ENCODE results near the gene WDR55.
"Not testable (repeated sequence)": the region's sequence is repeated elsewhere in the genome, so short reads cannot be mapped to it uniquely, and the experiment has no call there.

WDR55 gene, protein sequence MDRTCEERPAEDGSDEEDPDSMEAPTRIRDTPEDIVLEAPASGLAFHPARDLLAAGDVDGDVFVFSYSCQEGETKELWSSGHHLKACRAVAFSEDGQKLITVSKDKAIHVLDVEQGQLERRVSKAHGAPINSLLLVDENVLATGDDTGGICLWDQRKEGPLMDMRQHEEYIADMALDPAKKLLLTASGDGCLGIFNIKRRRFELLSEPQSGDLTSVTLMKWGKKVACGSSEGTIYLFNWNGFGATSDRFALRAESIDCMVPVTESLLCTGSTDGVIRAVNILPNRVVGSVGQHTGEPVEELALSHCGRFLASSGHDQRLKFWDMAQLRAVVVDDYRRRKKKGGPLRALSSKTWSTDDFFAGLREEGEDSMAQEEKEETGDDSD

DNA sequence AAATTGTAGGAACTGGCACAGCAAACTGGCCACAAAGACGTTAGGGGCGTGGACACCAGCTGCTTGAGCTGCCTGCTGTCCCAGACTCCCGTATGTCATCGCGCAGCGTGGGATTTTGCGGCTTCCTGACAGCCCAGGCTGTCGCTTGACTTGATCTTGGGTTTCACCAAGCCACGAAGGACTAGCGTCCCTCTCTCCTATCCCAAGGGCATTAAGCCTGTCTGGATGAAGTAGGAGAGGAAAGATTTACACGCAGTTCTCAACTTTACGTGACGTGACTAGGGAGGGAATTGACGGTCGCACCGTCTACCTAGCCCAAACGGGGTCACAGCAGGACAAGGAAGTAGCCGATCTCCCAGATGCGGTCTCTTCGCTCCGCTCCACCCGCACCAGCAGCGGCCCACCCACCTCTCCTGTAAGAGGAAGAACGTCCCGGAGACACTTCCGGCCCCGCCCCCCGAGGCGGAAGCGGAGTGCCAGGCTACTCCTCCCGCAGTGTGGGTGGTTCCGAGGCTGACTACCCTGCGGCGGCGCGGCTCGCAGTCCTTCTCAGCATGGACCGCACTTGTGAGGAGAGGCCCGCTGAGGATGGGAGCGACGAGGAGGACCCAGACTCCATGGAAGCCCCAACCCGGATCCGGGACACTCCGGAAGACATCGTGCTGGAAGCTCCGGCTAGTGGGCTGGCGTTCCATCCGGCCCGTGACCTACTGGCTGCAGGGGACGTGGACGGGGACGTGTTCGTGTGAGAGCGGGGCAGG lies at the start of gene WDR55:
Gene WDR55 (plus strand): TSS at position 546 of the 761 bp plus-strand sequence. CDS start 9 bp downstream, at position 555.
- DNase-seq = peak; percentile 97

DNA sequence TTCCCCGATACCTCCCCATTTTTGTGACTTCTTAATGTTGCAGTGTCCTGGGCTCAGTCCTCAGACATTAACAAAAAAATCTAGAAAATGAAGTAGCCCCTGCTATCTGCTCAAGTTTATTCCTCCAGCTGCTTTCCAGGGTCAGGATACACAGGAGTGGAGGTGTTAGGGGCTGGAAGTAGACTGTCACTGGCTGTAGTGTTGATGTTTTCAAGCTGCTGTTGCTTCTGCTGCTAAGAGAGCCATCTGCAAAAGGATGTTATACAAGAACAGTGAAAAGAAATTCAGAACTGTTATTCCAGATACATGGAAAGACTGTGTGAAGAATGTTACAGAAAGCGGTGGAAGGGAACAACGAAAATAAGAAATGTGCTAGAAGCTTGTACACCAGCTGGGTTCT lies 42.4 kb upstream of the WDR55 start:
- DNase-seq = no peak

DNA sequence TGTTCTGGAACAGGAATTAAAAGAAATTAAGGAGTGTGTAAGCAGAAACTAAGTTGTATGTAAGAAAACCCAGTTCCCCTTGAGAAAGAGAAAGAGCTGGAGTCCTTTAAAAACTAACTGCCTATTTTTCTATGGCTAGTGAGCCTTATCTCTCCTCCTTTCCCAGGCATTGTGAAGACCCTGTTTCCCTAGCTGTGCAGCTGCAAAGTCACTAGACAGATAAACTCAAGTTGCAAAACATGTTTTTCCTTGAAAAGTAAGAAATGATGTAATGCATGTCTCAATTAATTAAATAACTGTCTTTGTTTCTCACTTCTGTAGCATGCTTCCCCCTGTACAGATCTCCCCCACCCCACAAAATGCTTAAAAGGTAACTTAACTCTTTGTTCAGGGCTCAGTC lies 41.6 kb upstream of the WDR55 start:
- not testable (repeated sequence) for DNase-seq

DNA sequence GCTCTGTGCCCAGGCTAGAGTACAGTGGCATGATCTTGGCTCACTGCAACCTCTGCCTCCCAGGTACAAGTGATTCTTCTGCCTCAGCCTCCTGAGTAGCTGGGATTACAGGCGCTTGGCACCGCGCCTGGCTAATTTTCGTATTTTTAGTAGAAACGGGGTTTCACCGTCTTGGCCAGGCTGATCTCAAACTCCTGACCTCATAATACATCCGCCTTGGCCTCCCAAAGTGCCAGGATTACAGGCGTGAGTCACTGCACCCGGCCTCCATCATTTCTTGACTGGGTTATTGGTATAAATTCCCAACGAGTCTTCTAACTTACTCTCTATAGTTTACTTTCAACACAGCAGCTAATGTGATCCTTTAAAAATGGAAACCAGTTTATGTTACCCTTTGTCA lies 39.8 kb upstream of the WDR55 start:
- DNase-seq = not testable (repeated sequence)

DNA sequence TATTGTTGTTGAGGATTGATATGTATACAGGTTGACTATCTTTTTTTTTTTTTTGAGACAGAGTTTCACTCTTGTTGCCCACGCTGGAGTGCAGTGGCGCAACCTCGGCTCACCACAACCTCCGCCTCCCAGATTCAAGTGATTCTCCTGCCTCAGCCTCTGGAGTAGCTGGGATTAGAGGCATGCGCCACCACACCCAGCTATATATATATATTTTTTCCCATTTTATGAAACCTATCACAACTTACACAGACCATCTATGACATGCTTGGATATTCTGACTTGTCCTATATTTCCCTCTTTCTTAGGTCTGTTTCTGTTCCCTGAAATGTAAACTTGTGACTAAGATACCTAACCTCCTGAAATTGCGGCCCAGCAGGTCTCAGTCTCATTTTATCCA lies 36.7 kb upstream of the WDR55 start:
- DNase-seq = no peak

DNA sequence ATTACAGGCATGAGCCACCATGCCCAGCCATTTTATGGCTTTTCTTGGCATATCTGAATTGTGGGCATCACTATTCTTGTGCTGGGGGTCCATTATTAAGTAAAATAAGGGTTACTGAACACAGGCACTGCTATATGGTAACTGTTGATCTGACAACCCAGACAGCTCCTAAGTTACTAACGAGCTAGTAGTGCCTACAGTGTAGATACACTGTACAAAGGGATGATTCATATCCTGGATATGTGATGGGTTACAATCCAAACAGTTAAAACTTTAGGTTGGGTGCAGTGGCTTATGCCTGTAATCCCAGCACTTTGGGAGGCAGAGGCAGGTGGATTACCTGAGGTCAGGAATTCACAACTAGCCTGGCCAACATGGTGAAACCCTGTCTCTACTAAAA lies 36.0 kb upstream of the WDR55 start:
- DNase-seq = no peak

DNA sequence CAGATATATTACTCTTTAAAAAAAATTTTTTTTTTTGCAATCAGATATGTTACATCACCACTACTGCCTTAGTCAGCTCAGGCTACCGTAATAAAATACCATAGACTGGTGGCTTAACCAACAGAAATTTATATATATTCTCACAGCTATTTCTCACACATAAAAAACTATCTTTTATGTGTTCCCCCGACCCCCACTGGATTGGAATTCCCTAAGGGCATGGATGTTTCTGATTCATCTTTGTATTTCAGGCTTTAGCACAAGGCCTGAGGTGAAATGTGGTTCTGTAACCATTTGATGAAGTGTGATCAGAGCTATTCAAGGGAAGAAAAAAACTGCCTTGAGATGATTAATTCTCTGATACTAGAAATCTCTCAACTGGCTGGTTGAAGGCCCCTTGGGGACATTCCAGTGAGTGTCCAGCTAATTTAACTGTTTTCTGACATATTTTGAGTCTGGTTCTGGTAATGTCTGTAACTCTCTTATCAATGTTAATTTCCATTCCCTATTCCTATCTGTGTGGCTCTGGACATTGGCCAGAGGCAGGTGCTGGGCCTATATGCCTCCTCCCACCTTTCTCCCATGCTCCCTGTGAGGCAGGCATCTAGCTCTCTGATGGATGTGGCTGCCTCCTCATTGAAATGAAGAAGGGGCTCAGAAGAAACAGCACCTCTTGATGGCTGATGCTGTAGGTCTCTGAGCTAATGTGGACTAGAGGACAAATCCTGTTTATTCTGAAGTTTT lies 34.2 kb upstream of the WDR55 start:
- no peak for DNase-seq

DNA sequence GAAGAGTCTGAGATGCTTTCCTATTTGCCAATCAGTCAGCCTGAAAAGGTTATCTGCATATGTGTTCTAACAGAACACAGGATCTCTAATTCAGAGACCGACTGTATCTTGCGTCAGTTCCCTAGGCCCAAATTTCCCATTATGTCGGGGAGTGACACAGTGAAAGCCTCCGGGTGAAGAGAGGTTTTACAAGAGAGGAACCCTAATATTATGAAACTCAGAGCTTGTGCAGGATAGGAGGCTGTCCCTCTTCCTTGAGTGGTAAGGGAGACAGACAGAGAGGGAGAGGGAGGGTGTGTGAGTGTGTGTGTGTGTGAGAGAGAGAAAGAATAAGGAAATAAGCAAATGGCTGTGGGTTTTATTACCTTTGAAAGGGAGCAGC lies 33.7 kb upstream of the WDR55 start:
- DNase-seq = no peak

DNA sequence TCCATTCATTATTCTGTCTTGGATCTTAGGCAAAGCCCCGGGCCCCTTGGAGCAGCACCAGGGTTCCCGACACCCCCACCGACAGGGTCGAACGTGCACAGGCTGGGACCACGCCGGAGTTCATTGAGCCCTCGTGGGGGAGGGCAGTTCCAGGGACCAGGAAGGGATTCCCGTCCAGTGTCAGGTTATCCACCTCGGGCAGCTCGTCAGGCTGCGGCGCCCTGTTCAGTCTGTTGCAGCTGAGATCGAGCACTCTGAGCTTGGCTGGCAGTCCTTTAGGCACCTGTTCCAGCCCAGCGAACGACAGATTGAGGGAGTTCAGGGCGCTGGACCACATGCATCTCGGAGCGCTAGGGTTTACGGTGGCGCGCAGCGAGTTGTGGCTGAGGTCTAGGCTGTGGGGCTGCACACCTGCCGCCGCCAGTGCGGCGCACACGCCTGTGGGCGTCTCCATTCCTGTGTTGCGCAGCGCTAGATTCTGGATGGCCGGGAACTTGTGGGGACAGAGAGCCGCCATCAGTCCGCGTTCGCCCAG lies 32.8 kb upstream of the WDR55 start:
- DNase-seq = peak; percentile 22

DNA sequence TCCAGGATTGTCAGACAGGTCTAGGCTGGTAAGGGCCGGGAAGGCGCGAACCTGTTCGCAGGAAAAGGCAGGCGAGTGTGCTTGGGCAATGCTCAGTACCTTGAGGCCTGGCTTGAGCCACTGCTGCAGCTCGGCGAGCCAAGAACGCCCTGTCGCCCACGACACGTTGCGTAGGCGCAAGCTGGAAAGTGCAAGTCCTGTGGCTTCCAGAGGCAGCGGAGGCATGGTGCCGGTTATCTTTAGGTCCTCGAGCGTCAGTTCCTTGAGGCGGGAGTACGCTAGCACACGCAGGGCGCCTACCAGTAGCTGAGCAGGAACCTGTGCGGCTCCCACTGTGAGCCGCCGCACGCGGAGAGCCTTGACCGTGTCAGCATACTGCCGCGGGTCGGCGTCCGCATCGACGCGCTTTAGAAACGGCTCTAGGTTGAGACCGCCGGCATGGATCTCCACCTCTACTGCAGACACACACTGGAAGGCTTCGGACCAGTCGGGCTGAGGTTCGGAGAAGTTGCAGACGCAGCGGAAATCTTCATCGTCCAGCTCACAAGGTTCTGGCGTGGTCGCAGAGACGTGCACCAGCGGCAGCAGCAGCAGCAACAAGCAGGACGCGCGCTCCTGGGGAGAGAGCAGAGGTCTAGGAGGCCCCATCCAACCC lies 32.2 kb upstream of the WDR55 start:
- peak; percentile 59 for DNase-seq

DNA sequence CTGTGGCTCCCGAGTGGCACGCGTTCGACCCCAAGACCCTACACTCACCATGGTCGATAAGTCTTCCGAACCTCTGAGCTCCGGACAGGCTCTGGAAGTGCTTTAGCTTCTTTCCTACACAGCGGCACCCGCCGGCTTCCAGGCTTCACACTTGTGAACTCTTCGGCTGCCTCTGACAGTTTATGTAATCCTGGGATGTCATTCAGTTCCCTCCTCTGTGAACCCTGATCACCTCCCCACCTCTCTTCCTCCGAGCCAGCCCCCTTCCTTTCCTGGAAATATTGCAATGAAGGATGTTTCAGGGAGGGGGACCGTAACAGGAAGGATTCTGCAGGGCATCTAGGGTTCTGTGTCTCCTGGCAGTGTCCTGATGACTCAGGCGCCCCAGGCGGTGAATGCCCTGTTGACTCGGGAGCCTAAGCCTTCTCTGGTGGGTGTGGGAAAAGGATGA lies 31.7 kb upstream of the WDR55 start, which contains the start of gene CD14:
Gene CD14 (minus strand): TSS at position 155 of the 451 bp plus-strand sequence. CDS start 104 bp downstream, at position 51.
- DNase-seq = no peak

DNA sequence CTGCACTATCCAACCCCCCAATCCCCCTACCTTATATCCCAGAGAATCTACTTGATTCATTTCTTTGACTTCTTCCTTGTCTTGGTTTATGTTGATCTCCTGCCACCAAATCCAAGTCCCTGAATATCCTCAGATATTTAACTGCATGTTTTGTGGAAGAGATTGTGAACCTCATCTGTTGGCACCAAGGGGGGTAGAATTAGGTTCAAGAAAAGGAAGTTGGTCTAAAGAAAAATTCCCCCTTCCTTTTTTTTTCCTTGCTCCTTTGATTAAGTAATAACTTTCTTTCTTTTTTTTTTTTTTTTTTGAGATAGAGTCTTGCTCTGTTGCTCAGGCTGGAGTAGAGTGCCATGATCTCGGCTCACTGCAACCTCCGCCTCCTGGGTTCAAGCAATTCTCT lies 31.2 kb upstream of the WDR55 start:
- no peak for DNase-seq

DNA sequence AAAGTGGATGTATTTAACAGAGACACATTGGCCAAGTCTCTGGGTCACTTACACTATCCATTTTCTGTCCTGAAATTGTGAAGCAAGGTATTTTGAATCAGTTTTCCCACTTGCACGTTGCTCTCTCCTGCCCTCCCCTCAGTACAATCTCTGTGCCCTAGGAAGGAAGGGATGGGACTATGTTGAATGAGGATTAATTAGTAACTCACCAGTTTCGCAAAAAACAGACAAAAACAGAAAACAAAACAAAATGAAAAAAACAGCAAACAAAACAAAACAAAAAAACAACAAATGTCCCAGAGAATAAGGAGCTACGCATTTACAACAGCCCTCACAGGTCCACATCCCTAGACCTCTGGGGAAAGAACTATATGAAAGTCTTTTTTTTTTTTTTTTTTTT lies 30.6 kb upstream of the WDR55 start:
- no peak for DNase-seq

DNA sequence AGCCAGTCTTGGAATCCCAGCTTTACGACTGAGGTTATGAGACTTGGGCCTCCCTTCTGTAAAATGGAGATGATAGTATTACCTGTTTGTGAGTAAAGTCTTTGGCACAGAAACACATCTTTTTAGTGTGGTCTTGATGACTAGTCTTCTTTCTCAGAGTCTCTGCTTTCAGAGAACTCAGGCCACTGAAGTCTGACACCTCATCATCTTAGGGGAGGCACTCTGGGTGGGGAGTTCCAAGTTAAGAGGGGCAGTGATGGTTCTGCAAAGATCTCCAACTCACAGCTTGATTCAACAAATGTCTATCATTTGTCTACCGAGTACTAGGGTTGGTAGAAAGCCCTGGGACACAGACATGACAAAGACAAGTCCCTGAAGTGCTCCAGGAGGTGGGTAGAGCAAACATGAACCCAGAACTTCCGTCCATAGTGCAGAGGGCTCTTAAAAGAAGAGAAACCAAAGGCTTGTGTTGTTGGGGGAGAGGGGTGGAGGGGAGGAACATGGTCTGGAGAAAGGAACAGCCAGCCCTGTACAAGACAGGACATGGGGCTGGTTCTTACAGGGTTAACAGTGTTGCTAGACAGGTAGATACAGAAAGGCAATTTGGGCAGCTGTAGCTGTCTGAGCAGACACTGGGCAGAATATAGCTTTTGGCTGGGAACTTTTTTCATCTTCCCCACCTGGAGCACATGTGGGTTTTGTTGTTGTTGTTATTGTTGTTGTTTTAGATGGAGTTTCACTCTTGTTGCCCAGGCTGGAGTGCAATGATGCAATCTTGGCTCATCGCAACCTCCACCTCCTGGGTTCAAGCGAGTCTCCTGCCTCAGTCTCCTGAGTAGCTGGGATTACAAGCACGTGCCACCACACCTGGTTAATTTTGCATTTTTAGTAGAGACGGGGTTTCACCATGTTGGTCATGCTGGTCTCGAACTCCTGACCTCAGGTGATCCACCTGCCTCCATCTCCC lies 29.1 kb upstream of the WDR55 start:
- no peak for DNase-seq

DNA sequence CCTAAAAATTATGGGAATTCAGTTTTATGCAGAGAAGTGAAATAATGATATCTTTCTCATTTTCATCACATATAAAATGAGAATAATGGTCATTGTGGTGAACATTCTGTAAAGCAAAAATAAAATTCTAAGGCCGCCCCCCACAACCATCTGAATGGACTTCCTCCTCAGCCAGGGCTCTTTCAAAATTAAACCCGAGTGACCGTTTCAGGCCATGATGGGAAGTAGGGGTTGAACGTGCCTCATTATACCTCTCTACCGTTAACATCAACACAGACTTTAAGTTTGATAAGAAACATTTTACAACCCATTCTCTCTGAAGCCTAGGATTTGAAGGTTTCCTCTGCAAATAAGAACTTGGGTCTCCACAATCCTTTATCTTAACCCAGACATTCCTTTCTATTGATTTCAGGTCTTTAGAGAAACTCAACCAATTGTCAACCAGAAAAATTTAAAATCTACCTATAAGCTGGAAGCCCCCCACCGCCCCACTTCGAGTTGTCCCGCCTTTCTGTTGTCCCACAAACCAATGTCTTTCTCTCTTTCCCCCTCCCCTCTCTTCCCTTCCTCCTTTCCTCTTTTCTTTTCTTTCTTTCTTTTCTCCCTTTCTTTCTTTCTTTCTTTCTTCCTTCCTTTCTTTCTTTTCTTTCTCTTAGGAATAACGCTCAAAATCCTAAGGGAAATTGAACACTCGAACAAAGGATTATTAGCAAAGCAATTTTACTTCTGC lies 27.2 kb upstream of the WDR55 start:
- DNase-seq = no peak

DNA sequence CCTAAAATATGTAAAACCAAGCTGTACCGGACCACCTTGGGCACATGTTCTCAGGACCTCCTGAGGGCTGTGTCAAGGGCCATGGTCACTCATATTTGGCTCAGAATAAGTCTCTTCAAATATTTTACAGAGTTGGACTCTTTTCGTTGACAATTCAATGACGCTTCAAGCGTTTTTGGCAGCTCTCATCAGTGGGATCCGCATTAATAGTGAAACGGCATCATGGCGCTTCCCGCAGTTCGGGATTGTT lies 25.9 kb upstream of the WDR55 start:
- DNase-seq = not testable (repeated sequence)

DNA sequence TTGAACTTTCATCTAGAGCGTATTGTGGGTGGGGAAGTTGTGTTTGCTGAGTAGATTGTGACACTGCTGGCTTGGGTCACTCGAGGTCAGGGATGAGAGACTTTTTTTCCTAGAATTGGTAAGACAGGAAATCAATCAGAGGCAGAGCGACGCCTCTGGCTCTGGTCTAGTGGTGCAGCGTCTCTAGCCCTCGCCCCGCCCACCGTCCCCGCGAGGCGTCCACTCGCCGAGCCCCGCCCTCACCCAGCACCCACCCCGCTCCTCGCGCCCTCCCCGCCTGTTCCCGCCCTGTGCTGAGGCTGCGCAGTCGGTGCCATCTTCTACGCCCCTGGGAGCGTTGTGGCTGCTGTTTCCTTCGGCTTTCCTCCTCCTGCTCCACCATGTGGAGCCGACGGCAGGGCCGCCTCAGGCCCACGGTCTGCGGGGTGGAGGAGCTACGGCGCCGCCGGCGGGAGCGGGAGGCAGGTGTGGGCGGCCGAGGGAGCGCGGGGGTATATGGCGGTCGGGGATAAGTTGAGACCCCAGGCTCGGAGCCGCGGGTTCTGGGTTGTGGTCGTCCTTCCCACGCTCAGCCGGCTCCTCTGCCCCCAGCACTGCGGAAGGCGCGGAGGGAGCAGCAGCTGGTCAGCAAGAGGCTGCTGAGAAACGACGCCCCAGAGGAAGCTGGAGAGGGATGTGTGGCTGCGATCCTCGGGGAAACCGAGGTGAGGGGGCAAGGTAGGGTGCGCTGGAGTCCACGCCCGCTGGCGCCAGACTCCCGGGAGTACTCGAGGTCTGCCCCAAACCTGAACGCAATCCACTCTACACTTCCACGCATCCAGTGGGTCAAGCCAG lies 25.3 kb upstream of the WDR55 start, which contains the start of gene TMCO6:
Gene TMCO6 (plus strand): TSS at position 304 of the 834 bp plus-strand sequence. CDS start 77 bp downstream, at position 381.
- peak; percentile 98 for DNase-seq

DNA sequence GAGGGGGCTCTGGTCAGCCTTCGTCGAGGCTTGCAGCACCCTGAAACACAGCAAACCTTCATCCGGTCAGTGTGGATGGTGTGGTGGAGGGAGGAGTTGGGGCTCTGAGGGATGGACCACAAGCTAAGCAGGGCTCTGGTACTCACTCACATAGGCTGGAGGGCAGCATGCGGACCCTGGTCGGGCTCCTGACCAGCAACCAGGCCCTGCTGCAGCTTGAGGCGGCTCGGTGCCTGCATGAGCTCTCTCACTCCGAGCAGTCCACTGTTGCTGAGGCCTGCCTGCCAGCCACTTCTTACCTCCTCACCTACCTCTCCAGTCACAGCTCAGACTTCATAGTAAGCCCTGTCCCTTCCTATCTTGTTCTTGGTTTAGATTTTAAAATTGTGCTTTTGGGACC lies 23.0 kb upstream of the WDR55 start:
- DNase-seq = no peak

DNA sequence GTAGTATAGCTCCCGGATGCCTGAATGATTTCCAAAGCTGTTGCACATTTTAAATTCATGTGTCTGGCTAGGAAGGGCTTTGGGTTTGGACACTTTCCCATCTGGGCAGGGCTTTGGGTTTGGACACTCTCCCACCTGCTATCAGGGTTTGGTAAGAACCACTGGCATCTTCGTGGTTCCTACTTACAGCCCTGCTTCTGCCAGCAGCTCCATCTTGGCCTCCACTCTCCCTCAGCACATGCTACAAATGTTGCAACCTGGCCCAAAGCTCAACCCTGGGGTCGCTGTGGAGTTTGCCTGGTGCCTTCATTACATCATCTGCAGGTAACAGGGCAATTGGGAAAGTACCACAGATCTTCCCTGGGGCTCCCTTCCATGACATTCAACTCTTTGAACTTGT lies 22.0 kb upstream of the WDR55 start:
- DNase-seq = no peak

DNA sequence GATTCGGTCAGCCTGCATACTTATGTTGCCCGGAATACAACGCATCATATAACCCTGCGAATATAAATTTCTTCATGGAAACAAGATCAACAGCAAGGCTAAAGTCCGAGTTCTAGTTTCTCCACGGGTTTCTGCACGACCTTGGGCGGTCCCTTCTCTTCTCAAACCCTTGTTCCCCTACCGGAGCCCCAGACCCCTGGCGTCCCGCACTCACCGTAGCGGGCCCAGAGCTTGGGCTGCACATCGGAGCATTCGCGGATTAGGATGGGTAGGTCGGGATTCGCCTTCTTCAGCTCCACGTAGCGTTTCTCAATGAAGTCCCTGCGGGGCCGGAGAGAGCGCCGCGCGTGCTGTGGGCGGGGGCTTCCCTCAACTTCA lies 17.7 kb upstream of the WDR55 start:
- DNase-seq = no peak
